Mesenchymal stem cell (in vitro differentiated cells and primary cell): ENCODE data around the gene SMOC2.

Experiments
- DNase-seq: peaks from one replicate; pipeline ENCODE4 v3.0.0-alpha.2; 2013
- H2AFZ ChIP-seq: one replicate; pipeline ENCODE4 v1.6.1; 2013; ENCODE audit warnings: low read depth, mild to moderate bottlenecking, control low read depth, inconsistent platforms, low read length, moderate library complexity
- H2AK5ac ChIP-seq: 2 replicates; pipeline ENCODE4 v1.6.1; 2013; ENCODE audit warnings: low read length, moderate library complexity, mild to moderate bottlenecking, inconsistent platforms; ENCODE audit not compliant: severe bottlenecking
- H2BK120ac ChIP-seq: one replicate; pipeline ENCODE4 v1.6.1; 2013; ENCODE audit warnings: low read depth, mild to moderate bottlenecking, inconsistent platforms, low read length, moderate library complexity
- H2BK12ac ChIP-seq, 2 experiments: one replicate each; pipeline ENCODE4 v1.6.1; 2013; ENCODE audit warnings: inconsistent platforms in 2 of 2, low read length in 2 of 2, mild to moderate bottlenecking in 2 of 2, moderate library complexity in 2 of 2, control low read depth in 1 of 2
- H2BK15ac ChIP-seq: one replicate; pipeline ENCODE4 v1.6.1; 2013; ENCODE audit warnings: mild to moderate bottlenecking, low read depth, inconsistent platforms; ENCODE audit not compliant: poor library complexity, severe bottlenecking
- H2BK5ac ChIP-seq: 2 replicates; pipeline ENCODE4 v1.6.1; 2013; ENCODE audit warnings: low read depth, mild to moderate bottlenecking, low read length, control low read depth, inconsistent platforms; ENCODE audit not compliant: poor library complexity, severe bottlenecking
- H3K14ac ChIP-seq, 2 experiments: one replicate each; pipeline ENCODE4 v1.6.1; 2013; ENCODE audit warnings: inconsistent platforms in 2 of 2, low read length in 2 of 2, control low read depth in 1 of 2, mild to moderate bottlenecking in 1 of 2, moderate library complexity in 1 of 2
- H3K18ac ChIP-seq, 2 experiments: one replicate each; pipeline ENCODE4 v1.6.1; 2013; ENCODE audit warnings: inconsistent platforms in 2 of 2, low read length in 2 of 2, control low read depth in 1 of 2, low read depth in 1 of 2, mild to moderate bottlenecking in 1 of 2
- H3K23ac ChIP-seq, 2 experiments: one replicate each; pipeline ENCODE4 v1.6.1; 2013; ENCODE audit warnings: inconsistent platforms in 2 of 2, low read length in 2 of 2, mild to moderate bottlenecking in 2 of 2, moderate library complexity in 2 of 2, control low read depth in 1 of 2
- H3K27ac ChIP-seq: 2 replicates; pipeline ENCODE4 v1.5.1; 2013; ENCODE audit warnings: mild to moderate bottlenecking, moderate library complexity, low read length, control low read depth, inconsistent platforms; ENCODE audit not compliant: poor library complexity, severe bottlenecking
- H3K27me3 ChIP-seq, 2 experiments: 2 replicates each; pipeline versions ENCODE4 v1.6.1 to v1.7.0; 2013; ENCODE audit warnings: low read length in 2 of 2, mild to moderate bottlenecking in 2 of 2, moderate library complexity in 2 of 2, control low read depth in 1 of 2, inconsistent platforms in 1 of 2; ENCODE audit not compliant: control insufficient read depth in 1 of 2, insufficient read depth in 1 of 2
- H3K36me3 ChIP-seq, 2 experiments: 2 replicates each; pipeline versions ENCODE4 v1.6.1 to v1.7.0; 2013; ENCODE audit warnings: low read length in 2 of 2, control low read depth in 1 of 2, inconsistent platforms in 1 of 2, low read depth in 1 of 2, mild to moderate bottlenecking in 1 of 2; ENCODE audit not compliant: insufficient read depth in 2 of 2, control insufficient read depth in 1 of 2
- H3K4ac ChIP-seq, 2 experiments: one replicate each; pipeline ENCODE4 v1.6.1; 2013; ENCODE audit warnings: inconsistent platforms in 2 of 2, low read length in 2 of 2, mild to moderate bottlenecking in 2 of 2, moderate library complexity in 2 of 2, control low read depth in 1 of 2, low read depth in 1 of 2
- H3K4me1 ChIP-seq: 2 replicates; pipeline ENCODE4 v1.6.1; 2013; ENCODE audit warnings: low read depth, low read length, control low read depth; ENCODE audit not compliant: control insufficient read depth, insufficient read depth
- H3K4me2 ChIP-seq: 2 replicates; pipeline ENCODE4 v1.6.1; 2013; ENCODE audit warnings: low read length, mild to moderate bottlenecking, inconsistent platforms; ENCODE audit not compliant: poor library complexity, severe bottlenecking
- H3K4me3 ChIP-seq, 2 experiments: 2 replicates each; pipeline versions ENCODE4 v1.5.1 to v1.7.0; 2013; ENCODE audit warnings: low read length in 2 of 2, mild to moderate bottlenecking in 2 of 2, control low read depth in 1 of 2, low read depth in 1 of 2; ENCODE audit not compliant: insufficient read depth in 1 of 2
- H3K79me1 ChIP-seq: replicated peaks from 2 replicates; pipeline ENCODE4 v1.6.1; 2013; ENCODE audit warnings: mild to moderate bottlenecking, control low read depth, low read length, inconsistent platforms; ENCODE audit not compliant: poor library complexity, severe bottlenecking
- H3K9ac ChIP-seq: 2 replicates; pipeline ENCODE4 v1.7.0; 2013; ENCODE audit warnings: mild to moderate bottlenecking, low read length, moderate library complexity
- H3K9me3 ChIP-seq: 2 replicates; pipeline ENCODE4 v1.7.0; 2013; ENCODE audit warnings: mild to moderate bottlenecking, low read length; ENCODE audit not compliant: control insufficient read depth
- H4K8ac ChIP-seq: one replicate; pipeline ENCODE4 v1.6.1; 2013; ENCODE audit warnings: inconsistent platforms, mild to moderate bottlenecking, low read length, moderate library complexity
- H4K91ac ChIP-seq: one replicate; pipeline ENCODE4 v1.6.1; 2013; ENCODE audit warnings: mild to moderate bottlenecking, low read length, inconsistent platforms
- WGBS: methylation state at CpG from one replicate; pipeline ENCODE4 v1.1.7; 2013; ENCODE audit warnings: mixed read lengths; 5-methylcytosine and 5-hydroxymethylcytosine counted together

The SMOC2 gene

GRCh38 chr6:168628176-168628553 lies 187.2 kb downstream of the SMOC2 start:
- Histone ChIP-seq H3K9me3 (no peaks in the 10 kb centered on the region), H3K27me3 (no peaks in the 10 kb centered on the region), H3K4me2 (no peak overlapping the region), H3K36me3 (no peaks in the 10 kb centered on the region), H3K4ac (no peak overlapping the region), H3K4me1 (no peaks in the 10 kb centered on the region), H3K79me1 (no peaks in the 10 kb centered on the region), H2BK12ac (no peak overlapping the region), H2AFZ (no peak overlapping the region), H2BK5ac (no peak overlapping the region), H4K8ac (no peak overlapping the region), H2BK120ac (no peak overlapping the region), H3K27ac (no peak overlapping the region), H3K14ac (no peak overlapping the region), H3K9ac (no peak overlapping the region), H3K18ac (no peak overlapping the region), H2AK5ac (no peak overlapping the region), H4K91ac (no peak overlapping the region), H3K23ac (no peak overlapping the region), H2BK15ac (no peak overlapping the region), H3K4me3 (no peak overlapping the region)
- WGBS, result 45% methylated on average over 6 of the region's 6 CpGs
- no peak for DNase-seq

- Histone ChIP-seq H2AK5ac (no peak overlapping the region), H2BK12ac (no peak overlapping the region), H3K9me3 (no peaks in the 10 kb centered on the region), H3K4me3 (no peak overlapping the region), H2BK15ac (no peak overlapping the region), H3K9ac (no peak overlapping the region), H2AFZ (no peak overlapping the region), H3K18ac (no peak overlapping the region), H4K8ac (no peak overlapping the region), H2BK5ac (no peak overlapping the region), H3K14ac (no peak overlapping the region), H4K91ac (no peak overlapping the region), H3K27me3 (no peaks in the 10 kb centered on the region), H3K36me3 (no peaks in the 10 kb centered on the region), H3K4me2 (no peak overlapping the region), H3K4ac (no peak overlapping the region), H2BK120ac (no peak overlapping the region), H3K27ac (no peak overlapping the region), H3K79me1 (no peaks in the 10 kb centered on the region), H3K23ac (no peak overlapping the region), H3K4me1 (no peaks in the 10 kb centered on the region)
- no peak for DNase-seq
- WGBS, result 90% methylated on average over 19 of the region's 19 CpGs
Measured at GRCh38 chr6:168628732-168629245, 187.8 kb downstream of the SMOC2 start.

- no peak overlapping the region for H3K23ac ChIP-seq
- WGBS, result 47% methylated on average over 3 of the region's 4 CpGs
- no peak overlapping the region for H3K14ac ChIP-seq
- no peak overlapping the region for H3K4me3 ChIP-seq
- H3K79me1 ChIP-seq, result no peaks in the 10 kb centered on the region
- no peak overlapping the region for H3K27ac ChIP-seq
- H3K36me3 ChIP-seq, result no peaks in the 10 kb centered on the region
- H2BK120ac ChIP-seq, result no peak overlapping the region
- H3K4me1 ChIP-seq, result no peaks in the 10 kb centered on the region
- no peak overlapping the region for H3K4ac ChIP-seq
- H3K18ac ChIP-seq, result no peak overlapping the region
- no peaks in the 10 kb centered on the region for H3K9me3 ChIP-seq
- H2BK15ac ChIP-seq, result no peak overlapping the region
- no peak overlapping the region for H3K4me2 ChIP-seq
- no peak overlapping the region for H2AK5ac ChIP-seq
- DNase-seq, result no peak
- no peak overlapping the region for H4K8ac ChIP-seq
- H2BK5ac ChIP-seq, result no peak overlapping the region
- H2BK12ac ChIP-seq, result no peak overlapping the region
- H4K91ac ChIP-seq, result no peak overlapping the region
- H2AFZ ChIP-seq, result no peak overlapping the region
- peaks cover 0 to 3% of the 10 kb centered on the region in 2 experiments for H3K27me3 ChIP-seq
- H3K9ac ChIP-seq, result no peak overlapping the region
Measured at GRCh38 chr6:168631564-168631963, 190.6 kb downstream of the SMOC2 start.

GRCh38 chr6:168632694-168633093 lies 191.7 kb downstream of the SMOC2 start:
- Histone ChIP-seq H3K79me1 (no peaks in the 10 kb centered on the region), H2BK120ac (no peak overlapping the region), H3K9me3 (no peaks in the 10 kb centered on the region), H3K4me2 (no peak overlapping the region), H3K4ac (no peak overlapping the region), H2AK5ac (no peak overlapping the region), H2BK15ac (no peak overlapping the region), H2AFZ (no peak overlapping the region), H3K4me3 (no peak overlapping the region), H3K36me3 (no peaks in the 10 kb centered on the region), H3K18ac (no peak overlapping the region), H3K23ac (no peak overlapping the region), H4K91ac (no peak overlapping the region), H3K14ac (no peak overlapping the region), H3K4me1 (no peaks in the 10 kb centered on the region), H2BK12ac (no peak overlapping the region), H4K8ac (no peak overlapping the region), H3K9ac (no peak overlapping the region), H3K27me3 (peaks cover 0 to 3% of the 10 kb centered on the region in 2 experiments), H2BK5ac (no peak overlapping the region), H3K27ac (no peak overlapping the region)
- WGBS, result 58% methylated on average over 3 of the region's 3 CpGs
- DNase-seq, result no peak
